Measurements from ENCODE around the gene HSP90AA1.

HSP90AA1 gene

GRCh38 chr14:102044566-102044965 lies 42.3 kb downstream of the HSP90AA1 start:
- no peak for DNase-seq (ENCODE audit: extremely low spot score)
- no peak for TF ChIP-seq CTCF (IDR thresholded peaks at IDR 0.05; ENCODE audit: control extremely low read depth, extremely low read depth, low read depth, missing control alignments)
- ChIA-PET CTCF (no interaction called here), POLR2A (no interaction called here)

- no peak for TF ChIP-seq CTCF (IDR thresholded peaks at IDR 0.05; ENCODE audit: control extremely low read depth, extremely low read depth, low read depth, missing control alignments)
- no peak for DNase-seq (ENCODE audit: extremely low spot score)
- ChIA-PET CTCF (interaction anchor here (0.8 kb wide), 1 partner anchor 271 kb away, joined by 3 read pairs; no protein-coding TSS in a partner anchor), POLR2A (interaction anchor here (0.5 kb wide), 1 partner anchor 34 kb away, joined by 4 read pairs; no protein-coding TSS in a partner anchor)
These were observed 43.4 kb downstream of the HSP90AA1 start for GRCh38 chr14:102043251-102044025.

- CTCF ChIA-PET = no interaction called here
- no peak for TF ChIP-seq CTCF (IDR thresholded peaks at IDR 0.05; ENCODE audit: control extremely low read depth, extremely low read depth, low read depth, missing control alignments)
- POLR2A ChIA-PET = no interaction called here
- no peak for DNase-seq (ENCODE audit: extremely low spot score)
These were observed 44.1 kb downstream of the HSP90AA1 start for GRCh38 chr14:102042699-102043098.

GRCh38 chr14:102040153-102040552 lies 46.7 kb downstream of the HSP90AA1 start:
- ChIA-PET POLR2A (no interaction called here), CTCF (interaction anchor here (1.7 kb wide), 1 partner anchor 10 kb away, joined by 4 read pairs; no protein-coding TSS in a partner anchor)
- DNase-seq (ENCODE audit: extremely low spot score) = no peak
- TF ChIP-seq CTCF (IDR thresholded peaks at IDR 0.05; ENCODE audit: control extremely low read depth, extremely low read depth, low read depth, missing control alignments) = no peak

- no peak for DNase-seq (ENCODE audit: extremely low spot score)
- POLR2A ChIA-PET = no interaction called here
- CTCF ChIA-PET = no interaction called here
- no peak for TF ChIP-seq CTCF (IDR thresholded peaks at IDR 0.05; ENCODE audit: control extremely low read depth, extremely low read depth, low read depth, missing control alignments)
These were observed 47.7 kb downstream of the HSP90AA1 start for GRCh38 chr14:102039157-102039556.

GRCh38 chr14:102037686-102038085 lies 49.2 kb downstream of the HSP90AA1 start:
- TF ChIP-seq CTCF (IDR thresholded peaks at IDR 0.05; ENCODE audit: control extremely low read depth, extremely low read depth, low read depth, missing control alignments) = no peak
- CTCF ChIA-PET = interaction anchor here (1.1 kb wide), 1 partner anchor 15 kb away, joined by 3 read pairs; no protein-coding TSS in a partner anchor
- POLR2A ChIA-PET = interaction anchor here (0.7 kb wide), 1 partner anchor 82 kb away, joined by 7 read pairs; no protein-coding TSS in a partner anchor
- no peak for DNase-seq (ENCODE audit: extremely low spot score)

Measured in GM10248 (cell line).